HG03139 (cell line): ENCODE results near the gene RNF114.

Experiments used
- ATAC-seq: cut with Tn5 transposase; IDR thresholded peaks from one replicate; pipeline ENCODE4 v1.9.1; 2021; ENCODE audit not compliant: unreplicated experiment

The RNF114 gene

GRCh38 chr20:49904440-49905214 is 31.6 kb upstream of the RNF114 start:
- ATAC-seq: no peak

GRCh38 chr20:49905415-49906091 is 30.6 kb upstream of the RNF114 start:
- ATAC-seq: no peak

- ATAC-seq: no peak
Observed at GRCh38 chr20:49906101-49906604, 30.0 kb upstream of the RNF114 start.

- no peak for ATAC-seq
Observed at GRCh38 chr20:49906615-49907154, 29.5 kb upstream of the RNF114 start.

- ATAC-seq: no peak
Observed at GRCh38 chr20:49907405-49908257, 28.6 kb upstream of the RNF114 start.

GRCh38 chr20:49908258-49908565 is 28.0 kb upstream of the RNF114 start:
- ATAC-seq: no peak

- ATAC-seq: no peak
Observed at GRCh38 chr20:49909499-49910339, 26.5 kb upstream of the RNF114 start.

- no peak for ATAC-seq
Observed at GRCh38 chr20:49910340-49910706, 25.9 kb upstream of the RNF114 start.

- ATAC-seq: no peak
Observed at GRCh38 chr20:49913399-49914047, 22.7 kb upstream of the RNF114 start.

- peak; percentile 11 for ATAC-seq
Observed at GRCh38 chr20:49914310-49915117, 21.7 kb upstream of the RNF114 start.

- peak; percentile 37 for ATAC-seq
Observed at GRCh38 chr20:49915118-49915379, 21.1 kb upstream of the RNF114 start.

GRCh38 chr20:49915380-49916145 is 20.6 kb upstream of the RNF114 start, which contains the start of gene SPATA2:
Gene SPATA2 (minus strand): TSS chr20:49915529. CDS start chr20:49908490, 7,039 bp downstream.
- ATAC-seq: peak; percentile 78

GRCh38 chr20:49916146-49917002 is 19.8 kb upstream of the RNF114 start:
- ATAC-seq: no peak

- no peak for ATAC-seq
Observed at GRCh38 chr20:49918446-49918845, 17.8 kb upstream of the RNF114 start.

GRCh38 chr20:49919009-49919408 is 17.2 kb upstream of the RNF114 start:
- no peak for ATAC-seq

- no peak for ATAC-seq
Observed at GRCh38 chr20:49919461-49919860, 16.7 kb upstream of the RNF114 start.

GRCh38 chr20:49924247-49924646 is 11.9 kb upstream of the RNF114 start:
- ATAC-seq: no peak
